K562 (cell line): ENCODE measurements around the gene CNDP1. TPM values are rescaled to one million over a fixed set of nuclear protein-coding genes. Genes with fewer than 3 reads are reported as not detected.

Experiments
- ARID3B ChIP-seq: fragments of 250-450 bp; sonication (Bioruptor Pico); IDR thresholded peaks from 2 replicates; pipeline ENCODE4 v1.4.0; 2020; ENCODE audit warnings: borderline replicate concordance
- NFATC3 ChIP-seq: fragments of 450-650 bp; IDR thresholded peaks from 2 replicates; pipeline ENCODE4 v1.6.1; 2017; ENCODE audit warnings: mild to moderate bottlenecking
- NR4A1 ChIP-seq, 2 experiments: fragments of 250-450 bp in 1 of 2; fragments of 450-650 bp in 1 of 2; sonication (Bioruptor Pico) in 1 of 2; IDR thresholded peaks; 2 replicates each; pipeline versions ENCODE4 v1.4.0 to v1.6.1; 2016 to 2020; ENCODE audit warnings: mild to moderate bottlenecking in 2 of 2, missing compliant biosample characterization in 1 of 2, missing genetic modification characterization in 1 of 2, moderate library complexity in 1 of 2
- SIN3A ChIP-seq, 2 experiments: fragments of 150-350 bp in 1 of 2; IDR thresholded peaks; 2 replicates each; pipeline ENCODE4 v1.6.1; 2011 to 2016; ENCODE audit warnings: borderline replicate concordance in 2 of 2, low read depth in 2 of 2, low read length in 2 of 2, mild to moderate bottlenecking in 2 of 2, moderate library complexity in 2 of 2; ENCODE audit not compliant: control insufficient read depth in 1 of 2
- SMAD4 ChIP-seq: fragments of 250-450 bp; sonication (Bioruptor Pico); conservative IDR thresholded peaks from 2 replicates; pipeline ENCODE4 v1.8.0; 2021; ENCODE audit warnings: inconsistent platforms, mild to moderate bottlenecking, moderate library complexity
- SPI1 ChIP-seq: IDR thresholded peaks from 2 replicates; pipeline ENCODE4 v1.6.1; 2011; ENCODE audit warnings: low read depth, low read length, control low read depth, borderline replicate concordance
- TRIM24 ChIP-seq, 2 experiments: fragments of 450-650 bp; IDR thresholded peaks; 2 replicates each; pipeline ENCODE4 v1.6.1; 2016
- ZC3H4 ChIP-seq: sonication (generic); formaldehyde crosslinking; IDR thresholded peaks from 2 replicates; pipeline ENCODE4 v1.9.0; 2021; ENCODE audit warnings: missing genetic modification reagents, borderline replicate concordance
- ZKSCAN8 ChIP-seq: fragments of 200-800 bp; sonication (Bioruptor generic); IDR thresholded peaks from 2 replicates; pipeline ENCODE4 v1.6.1; 2016; ENCODE audit warnings: missing genetic modification characterization, missing compliant biosample characterization
- ZNF146 ChIP-seq: IDR thresholded peaks from one replicate; pipeline ENCODE4 v1.6.1; 2018; ENCODE audit warnings: missing compliant biosample characterization; ENCODE audit not compliant: unreplicated experiment
- ZNF57 ChIP-seq: fragments of 450-650 bp; formaldehyde crosslinking; IDR thresholded peaks from 2 replicates; pipeline ENCODE4 v1.4.0; 2020; ENCODE audit warnings: mild to moderate bottlenecking, moderate library complexity
- polyA plus RNA-seq, 8 experiments: library from polyadenylated mRNA; depleted of rRNA in 4 of 8; stranded (reverse) in 5 of 8; unstranded in 3 of 8; fragments of >200 nt; fragmentation: Nextera tagmentation in 2 of 8; fragmentation: Illumina TruSeq in 1 of 8; extraction: Ambion mirVana in 2 of 8; extraction: Trizol in 1 of 8; gene quantifications; 2 replicates each; pipeline versions ENCODE4 v1.2.1 to v1.2.3, GENCODE V29; 2011 to 2014; ENCODE audit warnings: inconsistent platforms in 1 of 8, missing spikeins in 1 of 8
- total RNA-seq, 7 experiments: library from RNA; depleted of rRNA in 6 of 7; stranded (reverse); fragments of >200 nt in 6 of 7; fragmentation: Illumina TruSeq in 2 of 7; extraction: Trizol in 2 of 7; gene quantifications; 2 replicates each; pipeline versions ENCODE4 v1.2.1 to v1.2.3, GENCODE V29; 2011 to 2021; ENCODE audit warnings: low replicate concordance in 1 of 7
- TF ChIP-seq, protein P1 (sequence below): fragments of 250-450 bp; sonication (Bioruptor Pico); IDR thresholded peaks from 2 replicates; pipeline ENCODE4 v1.4.0; 2020
- TF ChIP-seq, protein P2 (sequence below): fragments of 450-650 bp; formaldehyde crosslinking; IDR thresholded peaks from 2 replicates; pipeline ENCODE4 v1.4.0; 2020; ENCODE audit warnings: mild to moderate bottlenecking, mixed read lengths
- TF ChIP-seq, protein P3 (sequence below): sonication (generic); formaldehyde crosslinking; IDR thresholded peaks from 2 replicates; pipeline ENCODE4 v1.5.0; 2020; ENCODE audit warnings: missing genetic modification reagents
- TF ChIP-seq, protein P4 (sequence below): fragments of 450-650 bp; formaldehyde crosslinking; IDR thresholded peaks from 2 replicates; pipeline ENCODE4 v1.4.0; 2020; ENCODE audit warnings: mild to moderate bottlenecking

Gene CNDP1
- total and polyA plus RNA-seq, 9 of the 15 experiments (the other 6 are each of a cell fraction or from before 2014, with no cell fraction given): not detected

DNA sequence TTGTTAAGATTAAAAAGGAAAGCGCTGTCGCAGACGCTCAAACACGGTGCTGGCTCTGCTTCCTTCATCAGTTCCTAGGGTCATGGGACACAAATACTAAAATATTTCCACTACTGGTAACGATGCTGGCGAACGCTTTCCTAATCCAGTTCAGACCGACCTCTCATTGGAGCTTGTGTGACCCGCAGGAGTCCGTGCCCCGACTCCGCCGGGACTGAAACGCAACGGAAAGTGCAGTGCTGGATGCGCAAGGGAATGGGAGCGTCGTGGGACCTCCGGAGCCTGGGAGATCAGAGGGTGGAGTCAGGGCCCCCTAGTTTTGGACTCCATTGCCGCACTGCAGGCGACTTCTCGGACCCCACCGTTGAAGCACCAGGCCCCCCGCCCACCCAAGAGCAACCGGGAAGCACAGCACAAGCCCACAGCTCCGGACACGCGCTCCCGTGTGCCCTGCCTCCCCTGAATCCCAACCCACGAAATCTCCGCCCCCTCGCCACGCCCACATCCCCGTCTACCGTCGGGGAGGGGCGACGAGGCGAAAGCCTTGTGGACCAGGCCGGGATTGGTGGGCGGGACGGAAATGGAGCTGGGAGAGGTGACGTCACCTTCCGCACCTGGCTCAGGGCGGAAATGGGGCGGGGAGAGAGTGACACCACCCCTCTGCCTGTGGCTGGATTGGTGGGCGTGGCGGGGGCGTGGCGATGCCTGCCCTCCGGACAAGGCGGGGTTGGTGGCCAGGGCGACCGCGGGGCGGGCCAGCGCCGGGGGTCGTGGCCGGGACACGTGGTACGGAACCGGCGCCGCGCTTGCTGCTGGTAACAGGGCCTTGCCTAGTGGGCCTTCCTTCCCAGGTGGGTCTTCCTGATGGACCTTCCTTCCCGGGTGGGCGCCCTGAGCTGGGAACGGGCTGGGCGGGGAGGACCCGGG is 38.5 kb upstream of the CNDP1 start, which contains the start of gene CNDP2 (continued):
- TF ChIP-seq, protein P1, sequence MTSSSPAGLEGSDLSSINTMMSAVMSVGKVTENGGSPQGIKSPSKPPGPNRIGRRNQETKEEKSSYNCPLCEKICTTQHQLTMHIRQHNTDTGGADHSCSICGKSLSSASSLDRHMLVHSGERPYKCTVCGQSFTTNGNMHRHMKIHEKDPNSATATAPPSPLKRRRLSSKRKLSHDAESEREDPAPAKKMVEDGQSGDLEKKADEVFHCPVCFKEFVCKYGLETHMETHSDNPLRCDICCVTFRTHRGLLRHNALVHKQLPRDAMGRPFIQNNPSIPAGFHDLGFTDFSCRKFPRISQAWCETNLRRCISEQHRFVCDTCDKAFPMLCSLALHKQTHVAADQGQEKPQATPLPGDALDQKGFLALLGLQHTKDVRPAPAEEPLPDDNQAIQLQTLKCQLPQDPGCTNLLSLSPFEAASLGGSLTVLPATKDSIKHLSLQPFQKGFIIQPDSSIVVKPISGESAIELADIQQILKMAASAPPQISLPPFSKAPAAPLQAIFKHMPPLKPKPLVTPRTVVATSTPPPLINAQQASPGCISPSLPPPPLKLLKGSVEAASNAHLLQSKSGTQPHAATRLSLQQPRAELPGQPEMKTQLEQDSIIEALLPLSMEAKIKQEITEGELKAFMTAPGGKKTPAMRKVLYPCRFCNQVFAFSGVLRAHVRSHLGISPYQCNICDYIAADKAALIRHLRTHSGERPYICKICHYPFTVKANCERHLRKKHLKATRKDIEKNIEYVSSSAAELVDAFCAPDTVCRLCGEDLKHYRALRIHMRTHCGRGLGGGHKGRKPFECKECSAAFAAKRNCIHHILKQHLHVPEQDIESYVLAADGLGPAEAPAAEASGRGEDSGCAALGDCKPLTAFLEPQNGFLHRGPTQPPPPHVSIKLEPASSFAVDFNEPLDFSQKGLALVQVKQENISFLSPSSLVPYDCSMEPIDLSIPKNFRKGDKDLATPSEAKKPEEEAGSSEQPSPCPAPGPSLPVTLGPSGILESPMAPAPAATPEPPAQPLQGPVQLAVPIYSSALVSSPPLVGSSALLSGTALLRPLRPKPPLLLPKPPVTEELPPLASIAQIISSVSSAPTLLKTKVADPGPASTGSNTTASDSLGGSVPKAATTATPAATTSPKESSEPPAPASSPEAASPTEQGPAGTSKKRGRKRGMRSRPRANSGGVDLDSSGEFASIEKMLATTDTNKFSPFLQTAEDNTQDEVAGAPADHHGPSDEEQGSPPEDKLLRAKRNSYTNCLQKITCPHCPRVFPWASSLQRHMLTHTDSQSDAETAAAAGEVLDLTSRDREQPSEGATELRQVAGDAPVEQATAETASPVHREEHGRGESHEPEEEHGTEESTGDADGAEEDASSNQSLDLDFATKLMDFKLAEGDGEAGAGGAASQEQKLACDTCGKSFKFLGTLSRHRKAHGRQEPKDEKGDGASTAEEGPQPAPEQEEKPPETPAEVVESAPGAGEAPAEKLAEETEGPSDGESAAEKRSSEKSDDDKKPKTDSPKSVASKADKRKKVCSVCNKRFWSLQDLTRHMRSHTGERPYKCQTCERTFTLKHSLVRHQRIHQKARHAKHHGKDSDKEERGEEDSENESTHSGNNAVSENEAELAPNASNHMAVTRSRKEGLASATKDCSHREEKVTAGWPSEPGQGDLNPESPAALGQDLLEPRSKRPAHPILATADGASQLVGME (CRISPR knock-in tag): no peak
- TF ChIP-seq NFATC3 (no peak), SIN3A (IDR thresholded peaks at IDR 0.05; ENCODE audit: borderline replicate concordance in 2 of 2, control insufficient read depth in 1 of 2, low read depth in 2 of 2, low read length in 2 of 2) (peak; percentile 64 to 77; a peak in 1 of 4 replicates), ARID3B (no peak), SMAD4 (CRISPR knock-in tag) (no peak), ZC3H4 (CRISPR knock-in tag) (no peak), ZKSCAN8 (CRISPR knock-in tag) (no peak), TRIM24 (IDR thresholded peaks at IDR 0.05) (no peak), SPI1 (peak; percentile 42; the same call in 1 of the 2 replicates), NR4A1 (CRISPR knock-in tag; IDR thresholded peaks at IDR 0.05) (no peak), NR4A1 (tag; IDR thresholded peaks at IDR 0.05) (no peak), ZNF57 (CRISPR knock-in tag) (no peak), ZNF146 (no peak)
- TF ChIP-seq, protein P2, sequence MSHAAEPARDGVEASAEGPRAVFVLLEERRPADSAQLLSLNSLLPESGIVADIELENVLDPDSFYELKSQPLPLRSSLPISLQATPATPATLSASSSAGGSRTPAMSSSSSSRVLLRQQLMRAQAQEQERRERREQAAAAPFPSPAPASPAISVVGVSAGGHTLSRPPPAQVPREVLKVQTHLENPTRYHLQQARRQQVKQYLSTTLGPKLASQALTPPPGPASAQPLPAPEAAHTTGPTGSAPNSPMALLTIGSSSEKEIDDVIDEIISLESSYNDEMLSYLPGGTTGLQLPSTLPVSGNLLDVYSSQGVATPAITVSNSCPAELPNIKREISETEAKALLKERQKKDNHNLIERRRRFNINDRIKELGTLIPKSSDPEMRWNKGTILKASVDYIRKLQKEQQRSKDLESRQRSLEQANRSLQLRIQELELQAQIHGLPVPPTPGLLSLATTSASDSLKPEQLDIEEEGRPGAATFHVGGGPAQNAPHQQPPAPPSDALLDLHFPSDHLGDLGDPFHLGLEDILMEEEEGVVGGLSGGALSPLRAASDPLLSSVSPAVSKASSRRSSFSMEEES (CRISPR knock-in tag): no peak
- TF ChIP-seq, protein P3, sequence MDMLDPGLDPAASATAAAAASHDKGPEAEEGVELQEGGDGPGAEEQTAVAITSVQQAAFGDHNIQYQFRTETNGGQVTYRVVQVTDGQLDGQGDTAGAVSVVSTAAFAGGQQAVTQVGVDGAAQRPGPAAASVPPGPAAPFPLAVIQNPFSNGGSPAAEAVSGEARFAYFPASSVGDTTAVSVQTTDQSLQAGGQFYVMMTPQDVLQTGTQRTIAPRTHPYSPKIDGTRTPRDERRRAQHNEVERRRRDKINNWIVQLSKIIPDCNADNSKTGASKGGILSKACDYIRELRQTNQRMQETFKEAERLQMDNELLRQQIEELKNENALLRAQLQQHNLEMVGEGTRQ (CRISPR knock-in tag): peak; percentile 88
- TF ChIP-seq, protein P4, sequence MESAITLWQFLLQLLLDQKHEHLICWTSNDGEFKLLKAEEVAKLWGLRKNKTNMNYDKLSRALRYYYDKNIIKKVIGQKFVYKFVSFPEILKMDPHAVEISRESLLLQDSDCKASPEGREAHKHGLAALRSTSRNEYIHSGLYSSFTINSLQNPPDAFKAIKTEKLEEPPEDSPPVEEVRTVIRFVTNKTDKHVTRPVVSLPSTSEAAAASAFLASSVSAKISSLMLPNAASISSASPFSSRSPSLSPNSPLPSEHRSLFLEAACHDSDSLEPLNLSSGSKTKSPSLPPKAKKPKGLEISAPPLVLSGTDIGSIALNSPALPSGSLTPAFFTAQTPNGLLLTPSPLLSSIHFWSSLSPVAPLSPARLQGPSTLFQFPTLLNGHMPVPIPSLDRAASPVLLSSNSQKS: no peak
